H1 (cell line): ENCODE results near the gene ZNF429. TPM values are rescaled to one million over a fixed set of nuclear protein-coding genes. Genes with fewer than 3 reads are reported as not detected.

Experiments used
- CTCF ChIA-PET: fragments of 300-600 bp; sonication (Branson Sonifier 250); formaldehyde crosslinking; loops from one replicate; lab custom pipeline; 2021; ENCODE audit not compliant: partially characterized antibody; lab: Charles Lee
- POLR2A ChIA-PET: fragments of 300-600 bp; sonication (Branson Sonifier 250); formaldehyde crosslinking; loops from one replicate; lab custom pipeline; 2021; ENCODE audit warnings: inconsistent platforms; ENCODE audit not compliant: partially characterized antibody; lab: Charles Lee
- DNase-seq, 2 experiments: peaks; one replicate each; pipeline versions ENCODE4 v3.0.0 to v3.0.0-alpha.2; 2010 to 2022; ENCODE audit warnings: low spot score in 2 of 2, low read depth in 1 of 2, mixed read lengths in 1 of 2
- FAIRE-seq: peaks from 2 replicates; lab custom pipeline; 2011; peaks lifted over from hg19 to GRCh38; lab: Jason Lieb, UNC
- H2AFZ ChIP-seq: 2 replicates; pipeline ENCODE4 v1.8.1; 2012; ENCODE audit warnings: low read length, inconsistent platforms
- H2AK5ac ChIP-seq: 2 replicates; pipeline ENCODE4 v1.6.1; 2013; ENCODE audit warnings: low read depth, low read length
- H2BK120ac ChIP-seq: replicated peaks from 2 replicates; pipeline ENCODE3; 2013; ENCODE audit warnings: low read depth, low read length, inconsistent platforms
- H2BK12ac ChIP-seq: 2 replicates; pipeline ENCODE4 v1.6.1; 2013; ENCODE audit warnings: low read depth, low read length
- H2BK15ac ChIP-seq: 2 replicates; pipeline ENCODE4 v1.6.1; 2013; ENCODE audit warnings: low read length
- H2BK20ac ChIP-seq: 2 replicates; pipeline ENCODE4 v1.6.1; 2013; ENCODE audit warnings: low read length
- H2BK5ac ChIP-seq: 2 replicates; pipeline ENCODE4 v1.6.1; 2013; ENCODE audit warnings: low read depth, low read length
- H3K14ac ChIP-seq: 2 replicates; pipeline ENCODE4 v1.6.1; 2013; ENCODE audit warnings: inconsistent platforms; ENCODE audit not compliant: insufficient read length
- H3K18ac ChIP-seq: 2 replicates; pipeline ENCODE4 v1.6.1; 2013; ENCODE audit warnings: low read length; ENCODE audit errors: extremely low read depth
- H3K23ac ChIP-seq: 2 replicates; pipeline ENCODE4 v1.6.1; 2013; ENCODE audit warnings: inconsistent platforms; ENCODE audit not compliant: insufficient read length
- H3K23me2 ChIP-seq: 2 replicates; pipeline ENCODE4 v1.6.1; 2013; ENCODE audit warnings: low read depth, low read length
- H3K27ac ChIP-seq: 2 replicates; pipeline ENCODE4 v1.6.1; 2011; ENCODE audit warnings: low read depth, low read length, inconsistent platforms
- H3K27me3 ChIP-seq, 4 experiments: replicated peaks in 1 of 4; 1 replicate in 1 of 4; 2 replicates in 3 of 4; pipeline versions ENCODE4 v1.6.1 to v1.8.1; 2011 to 2013; ENCODE audit warnings: low read length in 3 of 4, mild to moderate bottlenecking in 3 of 4, inconsistent platforms in 2 of 4, mixed read lengths in 2 of 4, moderate library complexity in 1 of 4; ENCODE audit not compliant: control insufficient read depth in 3 of 4, insufficient read depth in 3 of 4; ENCODE audit errors: extremely low read depth in 1 of 4
- H3K36me3 ChIP-seq, 4 experiments: 2 replicates each; pipeline versions ENCODE4 v1.6.1 to v1.8.1; 2011 to 2013; ENCODE audit warnings: mild to moderate bottlenecking in 4 of 4, low read length in 3 of 4, moderate library complexity in 2 of 4, control low read depth in 1 of 4, inconsistent platforms in 1 of 4; ENCODE audit not compliant: insufficient read depth in 4 of 4, control insufficient read depth in 2 of 4
- H3K4ac ChIP-seq: replicated peaks from 2 replicates; pipeline ENCODE3; 2013; ENCODE audit warnings: low read length, low read depth, mixed read lengths, inconsistent platforms; ENCODE audit not compliant: insufficient read length
- H3K4me1 ChIP-seq, 4 experiments: replicated peaks in 1 of 4; 1 replicate in 1 of 4; 2 replicates in 3 of 4; pipeline versions ENCODE4 v1.6.1 to v1.8.1; 2011 to 2013; ENCODE audit warnings: low read length in 3 of 4, inconsistent platforms in 2 of 4, mixed read lengths in 1 of 4; ENCODE audit not compliant: insufficient read depth in 4 of 4, control insufficient read depth in 3 of 4
- H3K4me2 ChIP-seq, 2 experiments: 2 replicates each; pipeline versions ENCODE4 v1.6.1 to v1.8.1; 2011 to 2013; ENCODE audit warnings: low read depth in 2 of 2, low read length in 2 of 2, control low read depth in 1 of 2, inconsistent platforms in 1 of 2, mild to moderate bottlenecking in 1 of 2; ENCODE audit not compliant: insufficient read depth in 1 of 2
- H3K4me3 ChIP-seq, 4 experiments: fragments of 200-600, 300-600 bp in 1 of 4; sonication (generic), shearing (Covaris generic), sonication (Bioruptor Twin) in 1 of 4; 2 replicates each; pipeline versions ENCODE4 v1.5.1 to v1.8.1; 2011 to 2016; ENCODE audit warnings: low read length in 4 of 4, low read depth in 3 of 4, control low read depth in 2 of 4, inconsistent platforms in 2 of 4, mild to moderate bottlenecking in 2 of 4, mixed read lengths in 1 of 4, moderate library complexity in 1 of 4; ENCODE audit not compliant: insufficient read depth in 2 of 4; ENCODE audit errors: extremely low read depth in 1 of 4
- H3K56ac ChIP-seq: replicated peaks from 2 replicates; pipeline ENCODE3; 2013; ENCODE audit warnings: low read depth, mild to moderate bottlenecking, mixed read lengths, low read length, inconsistent platforms; ENCODE audit not compliant: insufficient read length
- H3K79me1 ChIP-seq: 2 replicates; pipeline ENCODE4 v1.6.1; 2013; ENCODE audit warnings: low read depth, low read length, control low read depth
- H3K79me2 ChIP-seq, 2 experiments: 2 replicates each; pipeline versions ENCODE4 v1.6.1 to v1.8.1; 2012 to 2013; ENCODE audit warnings: low read length in 2 of 2, mild to moderate bottlenecking in 2 of 2, inconsistent platforms in 1 of 2; ENCODE audit not compliant: insufficient read depth in 2 of 2, control insufficient read depth in 1 of 2
- H3K9ac ChIP-seq, 4 experiments: replicated peaks in 1 of 4; 1 replicate in 1 of 4; 2 replicates in 3 of 4; pipeline versions ENCODE4 v1.6.1 to v1.8.1; 2011 to 2013; ENCODE audit warnings: low read depth in 3 of 4, low read length in 3 of 4, control low read depth in 2 of 4, mild to moderate bottlenecking in 2 of 4, moderate library complexity in 2 of 4, inconsistent platforms in 1 of 4; ENCODE audit errors: extremely low read depth in 1 of 4
- H3K9me3 ChIP-seq, 2 experiments: 2 replicates each; pipeline versions ENCODE4 v1.6.1 to v1.8.1; 2012 to 2013; ENCODE audit warnings: mild to moderate bottlenecking in 2 of 2, moderate library complexity in 2 of 2, control low read depth in 1 of 2, inconsistent platforms in 1 of 2, low read depth in 1 of 2, low read length in 1 of 2, mixed read lengths in 1 of 2; ENCODE audit not compliant: insufficient read depth in 2 of 2
- H4K20me1 ChIP-seq, 2 experiments: replicated peaks in 1 of 2; 2 replicates each; pipeline versions ENCODE3 to v1.8.1; 2011 to 2013; ENCODE audit warnings: inconsistent platforms in 2 of 2, low read length in 2 of 2, mild to moderate bottlenecking in 1 of 2; ENCODE audit not compliant: insufficient read depth in 2 of 2, control insufficient read depth in 1 of 2
- H4K5ac ChIP-seq: 2 replicates; pipeline ENCODE4 v1.6.1; 2013; ENCODE audit warnings: low read length, low read depth, mixed read lengths, inconsistent platforms; ENCODE audit not compliant: insufficient read length
- H4K8ac ChIP-seq: 2 replicates; pipeline ENCODE4 v1.8.0; 2013; ENCODE audit warnings: mild to moderate bottlenecking, moderate library complexity, low read length, inconsistent platforms; ENCODE audit not compliant: insufficient read depth; ENCODE audit errors: extremely low read depth
- H4K91ac ChIP-seq: replicated peaks from 2 replicates; pipeline ENCODE3; 2013; ENCODE audit warnings: low read length, mixed read lengths, inconsistent platforms; ENCODE audit not compliant: insufficient read length
- ASH2L ChIP-seq: fragments of 200-600, 300-600 bp; sonication (generic); IDR thresholded peaks from one replicate; pipeline ENCODE4 v1.7.1; 2017; ENCODE audit warnings: low read length
- CBX5 ChIP-seq: fragments of 300-800, 300-1000 bp; sonication (generic); IDR thresholded peaks from 2 replicates; pipeline ENCODE4 v1.7.1; 2016; ENCODE audit warnings: antibody characterized with exemption, low read length, low read depth
- CREB1 ChIP-seq: IDR thresholded peaks from 2 replicates; pipeline ENCODE4 v1.6.1; 2012; ENCODE audit warnings: inconsistent platforms
- CTBP2 ChIP-seq: IDR thresholded peaks from 2 replicates; pipeline ENCODE4 v1.7.0; 2011; ENCODE audit warnings: borderline replicate concordance, mild to moderate bottlenecking, moderate library complexity, mixed read lengths, low read length; ENCODE audit not compliant: insufficient read depth, insufficient read length
- EGR1 ChIP-seq: IDR thresholded peaks from 2 replicates; pipeline ENCODE4 v1.6.1; 2011; ENCODE audit warnings: low read depth, low read length, borderline replicate concordance
- EP300 ChIP-seq, 2 experiments: IDR thresholded peaks; 1 replicate in 1 of 2; 2 replicates in 1 of 2; pipeline ENCODE4 v1.6.1; 2011 to 2012; ENCODE audit warnings: low read depth in 2 of 2, low read length in 2 of 2, mild to moderate bottlenecking in 2 of 2, borderline replicate concordance in 1 of 2, inconsistent platforms in 1 of 2, moderate library complexity in 1 of 2
- EZH2 ChIP-seq: fragments of 200-600 bp; sonication (generic); IDR thresholded peaks from 2 replicates; pipeline ENCODE4 v1.7.1; 2012; ENCODE audit warnings: low read depth, mild to moderate bottlenecking, moderate library complexity, low read length, inconsistent platforms; ENCODE audit not compliant: severe bottlenecking
- KDM5A ChIP-seq: fragments of 200-600 bp; IDR thresholded peaks from 2 replicates; pipeline ENCODE4 v1.7.1; 2012; ENCODE audit warnings: mild to moderate bottlenecking, low read length, inconsistent platforms, mixed read lengths
- MAFK ChIP-seq: IDR thresholded peaks from 2 replicates; pipeline ENCODE4 v1.6.1; 2012; ENCODE audit warnings: low read depth, mild to moderate bottlenecking, improper control_type of control experiment, low read length
- NANOG ChIP-seq: IDR thresholded peaks from 2 replicates; pipeline ENCODE4 v1.6.1; 2011; ENCODE audit warnings: low read length, low read depth, mild to moderate bottlenecking, inconsistent platforms; ENCODE audit not compliant: insufficient read depth, poor library complexity, severe bottlenecking
- POU5F1 ChIP-seq: IDR thresholded peaks from 2 replicates; pipeline ENCODE4 v1.6.1; 2011; ENCODE audit warnings: low read depth, mild to moderate bottlenecking, low read length, moderate library complexity
- TAF7 ChIP-seq: optimal IDR thresholded peaks from 2 replicates; pipeline ENCODE3; 2011; ENCODE audit warnings: low read depth, mild to moderate bottlenecking, inconsistent platforms, low read length, moderate library complexity, borderline replicate concordance
- TCF12 ChIP-seq: IDR thresholded peaks from 2 replicates; pipeline ENCODE4 v1.6.1; 2011; ENCODE audit warnings: low read depth, mild to moderate bottlenecking, low read length
- WGBS, 2 experiments: shearing (Covaris generic) in 1 of 2; methylation state at CpG; one replicate each; pipeline versions ENCODE4 v1.1.6 to v1.1.7; 2013 to 2015; ENCODE audit warnings: low lambda C conversion rate in 2 of 2, mixed read lengths in 2 of 2, inconsistent platforms in 1 of 2, low coverage in 1 of 2, missing lambda C conversion rate in 1 of 2; ENCODE audit not compliant: insufficient replicate concordance in 2 of 2, insufficient coverage in 1 of 2, insufficient read length in 1 of 2; ENCODE audit errors: extremely low coverage in 1 of 2, missing lambda C conversion rate in 1 of 2; 5-methylcytosine and 5-hydroxymethylcytosine counted together
- polyA plus RNA-seq, 7 experiments: library from polyadenylated mRNA; depleted of rRNA in 3 of 7; stranded (reverse) in 5 of 7; unstranded in 2 of 7; fragments of >200 nt in 5 of 7; fragments of 200-250 nt in 2 of 7; gene quantifications; 1 replicate in 5 of 7; 2 replicates in 1 of 7; 4 replicates in 1 of 7; pipeline versions ENCODE4 v1.2.1 to v1.2.3, GENCODE V29; 2011 to 2013; ENCODE audit warnings: missing spikeins in 2 of 7, mixed read lengths in 2 of 7
- total RNA-seq: library from RNA; stranded (reverse); fragmentation: NEBNext Ultra II Directional; extraction: Animal tissue kit (Norgen Biotek cat#: 25700); gene quantifications from 2 replicates; pipeline ENCODE4 v1.2.1, GENCODE V29; 2021

The ZNF429 gene
- total and polyA plus RNA-seq, 2 of the 8 experiments (the other 6 are each of a cell fraction or from before 2014, with no cell fraction given) = 10.9 to 15.0 TPM

- Histone ChIP-seq H4K8ac (no peak overlapping the region), H3K4me1 (peaks cover 0 to 3% (median 1%) of the 10 kb centered on the region in 4 experiments; a peak in 3 of 7 replicates), H3K4ac (no peak overlapping the region), H4K91ac (no peak overlapping the region), H3K18ac (no peak overlapping the region), H2BK12ac (no peak overlapping the region), H3K9me3 (peaks cover 0 to 3% of the 10 kb centered on the region in 2 experiments; a peak in 1 of 4 replicates), H3K79me2 (0 out of 4 replicates have a peak, but pooled peaks cover 0 to 4% of the 10 kb centered on the region in 2 experiments), H3K27ac (no peak overlapping the region), H3K23ac (no peak overlapping the region), H3K36me3 (peaks cover 0 to 5% (median 0%) of the 10 kb centered on the region in 4 experiments; a peak in 1 of 8 replicates), H3K56ac (no peak overlapping the region), H4K20me1 (no peaks in the 10 kb centered on the region), H2BK15ac (no peak overlapping the region), H2AFZ (no peak overlapping the region), H3K4me3 (no peak overlapping the region), H2AK5ac (no peak overlapping the region), H3K79me1 (no peaks in the 10 kb centered on the region), H3K23me2 (peaks cover 4% of the 10 kb centered on the region; the same call in 1 of the 2 replicates), H2BK5ac (no peak overlapping the region), H3K27me3 (peaks cover 0 to 15% (median 6%) of the 10 kb centered on the region in 4 experiments; a peak in 4 of 7 replicates), H3K4me2 (no peak overlapping the region), H3K9ac (no peak overlapping the region), H2BK120ac (no peak overlapping the region), H4K5ac (no peak overlapping the region), H2BK20ac (no peak overlapping the region), H3K14ac (no peak overlapping the region)
- no peak for FAIRE-seq
- ChIA-PET CTCF (interaction anchor here (1.1 to 1.4 kb wide), 2 partner anchors 12 to 98 kb away, joined by 3 to 4 read pairs; no protein-coding TSS in a partner anchor), POLR2A (no interaction called here)
- DNase-seq = no peak
- 90% methylated on average over 1 of the region's 1 CpG; no CpG with 5 or more reads in 1 of the 2 experiments for WGBS, 2 experiments
- TF ChIP-seq EZH2 (no peak), EGR1 (no peak), CTBP2 (no peak), ASH2L (no peak), CBX5 (no peak), POU5F1 (no peak), CREB1 (no peak), KDM5A (no peak), EP300 (IDR thresholded peaks at IDR 0.05; ENCODE audit: borderline replicate concordance in 1 of 2, low read depth in 2 of 2, low read length in 2 of 2) (no peak), TCF12 (no peak), TAF7 (no peak), MAFK (no peak), NANOG (no peak)
Measured at GRCh38 chr19:21581646-21582240, 76.3 kb downstream of the ZNF429 start.
